Measurements from ENCODE around the gene TMEM147.

DNA sequence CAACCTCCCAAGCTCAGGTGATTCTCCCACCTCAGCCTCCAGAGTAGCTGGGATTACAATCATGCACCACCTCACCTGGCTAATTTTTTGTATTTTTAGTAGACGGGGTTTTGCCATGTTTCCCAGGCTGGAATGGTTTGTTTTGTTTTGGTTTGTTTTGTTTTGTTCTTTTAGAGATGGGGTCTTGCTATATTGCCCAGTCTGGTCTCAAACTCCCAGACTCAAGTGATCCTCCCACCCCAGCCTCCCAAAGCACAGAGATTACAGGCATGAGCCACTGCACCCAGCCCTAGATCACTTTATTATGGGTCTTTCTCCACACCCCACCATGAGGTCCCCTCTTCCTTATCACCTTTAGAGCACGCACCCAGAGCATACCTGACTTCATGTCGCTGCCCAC, 47.2 kb upstream of the TMEM147 start:
- TF ChIP-seq EP300 (IDR thresholded peaks at IDR 0.05): no peak
- TF ChIP-seq, protein P1, sequence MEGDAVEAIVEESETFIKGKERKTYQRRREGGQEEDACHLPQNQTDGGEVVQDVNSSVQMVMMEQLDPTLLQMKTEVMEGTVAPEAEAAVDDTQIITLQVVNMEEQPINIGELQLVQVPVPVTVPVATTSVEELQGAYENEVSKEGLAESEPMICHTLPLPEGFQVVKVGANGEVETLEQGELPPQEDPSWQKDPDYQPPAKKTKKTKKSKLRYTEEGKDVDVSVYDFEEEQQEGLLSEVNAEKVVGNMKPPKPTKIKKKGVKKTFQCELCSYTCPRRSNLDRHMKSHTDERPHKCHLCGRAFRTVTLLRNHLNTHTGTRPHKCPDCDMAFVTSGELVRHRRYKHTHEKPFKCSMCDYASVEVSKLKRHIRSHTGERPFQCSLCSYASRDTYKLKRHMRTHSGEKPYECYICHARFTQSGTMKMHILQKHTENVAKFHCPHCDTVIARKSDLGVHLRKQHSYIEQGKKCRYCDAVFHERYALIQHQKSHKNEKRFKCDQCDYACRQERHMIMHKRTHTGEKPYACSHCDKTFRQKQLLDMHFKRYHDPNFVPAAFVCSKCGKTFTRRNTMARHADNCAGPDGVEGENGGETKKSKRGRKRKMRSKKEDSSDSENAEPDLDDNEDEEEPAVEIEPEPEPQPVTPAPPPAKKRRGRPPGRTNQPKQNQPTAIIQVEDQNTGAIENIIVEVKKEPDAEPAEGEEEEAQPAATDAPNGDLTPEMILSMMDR (IDR thresholded peaks at IDR 0.05): no peak
- no peak for TF ChIP-seq POLR2A (IDR thresholded peaks at IDR 0.05)
- no peak for TF ChIP-seq POLR2AphosphoS5 (IDR thresholded peaks at IDR 0.05)
